Adipocyte (in vitro differentiated cells): Measurements from ENCODE around the gene LTB4R.
A peak's percentile ranks its signal among the peaks of the same experiment; 100 is the strongest.

ENCODE experiments used
- DNase-seq: peaks from one replicate; pipeline ENCODE4 v3.0.0-alpha.2; 2015; ENCODE audit warnings: low read depth
- H3K27me3 ChIP-seq: replicated peaks from 2 replicates; pipeline ENCODE4 v1.7.0; 2013; ENCODE audit warnings: mild to moderate bottlenecking, low read length, moderate library complexity; ENCODE audit not compliant: control insufficient read depth, insufficient read depth
- H3K36me3 ChIP-seq: 2 replicates; pipeline ENCODE4 v1.7.0; 2013; ENCODE audit warnings: low read length, mild to moderate bottlenecking, moderate library complexity; ENCODE audit not compliant: control insufficient read depth, insufficient read depth, severe bottlenecking
- H3K4me1 ChIP-seq: 2 replicates; pipeline ENCODE4 v1.7.0; 2013; ENCODE audit warnings: mild to moderate bottlenecking, low read length, moderate library complexity; ENCODE audit not compliant: control insufficient read depth, insufficient read depth
- H3K4me3 ChIP-seq: 2 replicates; pipeline ENCODE4 v1.7.0; 2013; ENCODE audit warnings: mild to moderate bottlenecking, low read length, moderate library complexity
- H3K9ac ChIP-seq: 2 replicates; pipeline ENCODE4 v1.7.0; 2013; ENCODE audit warnings: mild to moderate bottlenecking, low read length, moderate library complexity
- H3K9me3 ChIP-seq: 2 replicates; pipeline ENCODE4 v1.7.0; 2013; ENCODE audit warnings: mild to moderate bottlenecking, low read length, moderate library complexity; ENCODE audit not compliant: control insufficient read depth

The LTB4R gene, protein sequence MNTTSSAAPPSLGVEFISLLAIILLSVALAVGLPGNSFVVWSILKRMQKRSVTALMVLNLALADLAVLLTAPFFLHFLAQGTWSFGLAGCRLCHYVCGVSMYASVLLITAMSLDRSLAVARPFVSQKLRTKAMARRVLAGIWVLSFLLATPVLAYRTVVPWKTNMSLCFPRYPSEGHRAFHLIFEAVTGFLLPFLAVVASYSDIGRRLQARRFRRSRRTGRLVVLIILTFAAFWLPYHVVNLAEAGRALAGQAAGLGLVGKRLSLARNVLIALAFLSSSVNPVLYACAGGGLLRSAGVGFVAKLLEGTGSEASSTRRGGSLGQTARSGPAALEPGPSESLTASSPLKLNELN

DNA sequence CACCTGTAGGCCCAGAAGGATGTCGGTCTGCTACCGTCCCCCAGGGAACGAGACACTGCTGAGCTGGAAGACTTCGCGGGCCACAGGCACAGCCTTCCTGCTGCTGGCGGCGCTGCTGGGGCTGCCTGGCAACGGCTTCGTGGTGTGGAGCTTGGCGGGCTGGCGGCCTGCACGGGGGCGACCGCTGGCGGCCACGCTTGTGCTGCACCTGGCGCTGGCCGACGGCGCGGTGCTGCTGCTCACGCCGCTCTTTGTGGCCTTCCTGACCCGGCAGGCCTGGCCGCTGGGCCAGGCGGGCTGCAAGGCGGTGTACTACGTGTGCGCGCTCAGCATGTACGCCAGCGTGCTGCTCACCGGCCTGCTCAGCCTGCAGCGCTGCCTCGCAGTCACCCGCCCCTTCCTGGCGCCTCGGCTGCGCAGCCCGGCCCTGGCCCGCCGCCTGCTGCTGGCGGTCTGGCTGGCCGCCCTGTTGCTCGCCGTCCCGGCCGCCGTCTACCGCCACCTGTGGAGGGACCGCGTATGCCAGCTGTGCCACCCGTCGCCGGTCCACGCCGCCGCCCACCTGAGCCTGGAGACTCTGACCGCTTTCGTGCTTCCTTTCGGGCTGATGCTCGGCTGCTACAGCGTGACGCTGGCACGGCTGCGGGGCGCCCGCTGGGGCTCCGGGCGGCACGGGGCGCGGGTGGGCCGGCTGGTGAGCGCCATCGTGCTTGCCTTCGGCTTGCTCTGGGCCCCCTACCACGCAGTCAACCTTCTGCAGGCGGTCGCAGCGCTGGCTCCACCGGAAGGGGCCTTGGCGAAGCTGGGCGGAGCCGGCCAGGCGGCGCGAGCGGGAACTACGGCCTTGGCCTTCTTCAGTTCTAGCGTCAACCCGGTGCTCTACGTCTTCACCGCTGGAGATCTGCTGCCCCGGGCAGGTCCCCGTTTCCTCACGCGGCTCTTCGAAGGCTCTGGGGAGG, at the start of gene LTB4R:
Gene LTB4R, plus strand, starts transcription at position 857 of the 959 bp plus-strand sequence. CDS start 4,150 bp downstream, outside the sequence.
- DNase-seq: peak; percentile 55

DNA sequence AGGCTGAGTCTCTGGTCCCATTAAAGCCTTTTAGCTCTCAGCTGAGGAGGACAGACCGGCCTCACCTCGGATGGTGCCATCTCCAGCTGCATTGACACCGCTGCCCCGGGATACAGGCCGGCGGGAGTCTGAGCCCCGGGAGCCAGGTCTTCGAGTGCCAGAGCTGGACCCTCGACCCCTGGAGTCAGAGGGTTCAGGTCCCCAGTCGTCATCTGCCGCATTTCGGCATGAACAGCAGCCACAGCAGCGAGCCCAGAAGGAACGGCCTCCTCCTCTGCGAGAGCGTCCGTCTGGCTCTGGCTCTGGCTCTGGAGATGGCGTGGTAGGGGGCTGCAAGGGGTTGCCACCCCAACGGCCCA, 49.4 kb upstream of the LTB4R start:
- Histone ChIP-seq H3K4me1 (peaks cover 10% of the 10 kb centered on the region), H3K9ac (no peak overlapping the region), H3K36me3 (peaks cover 17% of the 10 kb centered on the region), H3K27me3 (no peaks in the 10 kb centered on the region), H3K4me3 (no peak overlapping the region), H3K9me3 (no peaks in the 10 kb centered on the region)
- no peak for DNase-seq

More for the DNA sequence above, at the start of gene LTB4R:
- H3K9ac ChIP-seq: peak within 1 kb of the TSS; percentile 61
- peak within 1 kb of the TSS; percentile 68 for H3K4me3 ChIP-seq
- H3K4me1 ChIP-seq: peaks cover 22% of the 10 kb centered on the region
- H3K27me3 ChIP-seq: peaks cover 5% of the 10 kb centered on the region
- H3K9me3 ChIP-seq: no peaks in the 10 kb centered on the region
- peaks cover 12% of the 10 kb centered on the region for H3K36me3 ChIP-seq

DNA sequence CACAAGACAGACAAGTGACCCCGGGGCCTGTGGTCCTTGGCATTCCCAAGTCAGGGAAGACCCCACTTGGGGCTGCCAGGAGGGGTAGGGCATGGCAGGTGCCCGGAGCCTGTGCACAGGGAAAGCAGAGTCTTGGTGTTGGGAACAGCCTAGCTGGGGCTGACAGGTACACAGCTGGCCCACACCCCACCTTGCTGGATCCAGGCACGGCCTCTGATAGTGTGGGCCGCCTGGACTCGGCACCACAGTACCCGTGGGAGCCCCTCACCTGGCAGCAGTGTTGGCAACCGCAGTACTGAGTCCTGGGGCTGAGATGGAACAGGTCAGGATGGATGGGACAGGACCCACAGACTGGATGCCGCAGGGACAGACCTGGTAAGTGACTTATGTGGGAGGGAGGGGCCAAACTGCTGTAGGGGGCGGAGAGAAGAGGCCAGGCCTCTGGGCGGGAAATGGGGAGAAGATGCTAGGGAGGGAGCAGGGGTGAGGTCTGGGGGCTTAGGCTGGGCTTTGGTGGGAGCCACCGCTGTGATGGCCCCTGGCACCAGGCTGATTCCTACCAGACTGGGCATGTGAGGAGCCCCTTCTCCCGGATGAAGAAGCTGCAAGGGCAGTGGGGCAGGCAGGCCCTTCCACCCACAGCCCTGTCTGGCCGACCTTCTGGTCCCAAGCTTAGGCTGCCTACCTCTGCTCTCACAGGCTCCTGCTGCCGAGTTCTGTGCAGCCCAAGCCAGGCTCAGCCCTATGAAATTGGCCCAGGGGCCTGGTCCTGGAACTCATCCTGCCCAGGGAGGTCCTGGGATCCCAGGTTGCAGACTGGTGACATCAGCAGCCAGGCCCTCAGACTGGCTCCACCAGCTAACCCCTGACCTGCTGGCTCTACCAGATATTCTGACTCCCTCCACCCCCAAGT, 48.2 kb upstream of the LTB4R start, which contains the start of gene TGM1:
Gene TGM1, minus strand, starts transcription at position 357 of the 913 bp plus-strand sequence. CDS start 825 bp downstream, outside the sequence.
- Histone ChIP-seq H3K4me1 (peaks cover 10% of the 10 kb centered on the region), H3K9ac (no peak within 1 kb of the TSS), H3K9me3 (no peaks in the 10 kb centered on the region), H3K27me3 (no peaks in the 10 kb centered on the region), H3K36me3 (peaks cover 28% of the 10 kb centered on the region), H3K4me3 (no peak within 1 kb of the TSS)
- no peak for DNase-seq

DNA sequence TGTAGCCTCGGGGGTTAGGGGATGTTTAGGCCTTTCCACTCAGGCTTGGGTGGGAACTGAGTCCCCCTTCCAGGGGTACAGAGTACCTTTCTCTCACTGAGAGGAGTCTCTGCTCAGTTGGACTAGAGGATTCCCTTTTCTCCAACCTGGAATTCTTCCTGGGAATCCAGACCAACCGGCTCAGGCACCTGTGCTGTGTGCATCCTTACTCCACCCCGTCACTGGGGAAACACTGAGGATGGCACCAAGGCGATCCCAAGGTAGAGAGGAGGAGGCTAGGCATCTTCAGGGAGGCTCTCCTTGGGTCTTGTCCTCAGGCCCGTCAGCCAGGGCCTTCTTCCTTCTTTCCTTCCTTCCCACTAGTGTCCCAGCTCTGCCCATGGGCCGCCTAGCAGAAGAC, 47.5 kb upstream of the LTB4R start:
- H3K9ac ChIP-seq: no peak overlapping the region
- no peak overlapping the region for H3K4me3 ChIP-seq
- no peaks in the 10 kb centered on the region for H3K9me3 ChIP-seq
- H3K27me3 ChIP-seq: no peaks in the 10 kb centered on the region
- no peak for DNase-seq
- H3K4me1 ChIP-seq: peaks cover 8% of the 10 kb centered on the region
- H3K36me3 ChIP-seq: peaks cover 34% of the 10 kb centered on the region

DNA sequence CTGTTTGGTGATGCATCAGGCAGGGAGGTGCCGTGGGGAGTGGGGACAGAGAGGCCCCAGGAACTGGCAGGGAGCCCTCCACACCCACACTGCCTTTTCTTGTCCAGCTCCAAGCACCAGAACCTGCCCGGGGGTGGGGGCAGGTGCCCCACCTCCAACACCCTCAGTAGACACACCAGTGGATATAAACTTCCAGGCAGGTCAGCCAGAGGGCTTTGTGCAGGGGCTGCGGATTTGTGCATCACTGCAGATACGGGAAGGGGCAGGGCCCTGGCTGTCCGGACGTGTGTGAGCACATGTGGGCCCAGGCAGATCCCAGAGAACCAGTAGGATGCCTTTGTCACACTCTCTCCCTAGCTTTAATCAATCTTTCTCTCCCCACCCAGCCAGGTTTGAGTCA, 47.0 kb upstream of the LTB4R start:
- DNase-seq: no peak
- Histone ChIP-seq H3K4me1 (peaks cover 3% of the 10 kb centered on the region), H3K9me3 (no peaks in the 10 kb centered on the region), H3K27me3 (no peaks in the 10 kb centered on the region), H3K9ac (no peak overlapping the region), H3K4me3 (no peak overlapping the region), H3K36me3 (peaks cover 38% of the 10 kb centered on the region)

DNA sequence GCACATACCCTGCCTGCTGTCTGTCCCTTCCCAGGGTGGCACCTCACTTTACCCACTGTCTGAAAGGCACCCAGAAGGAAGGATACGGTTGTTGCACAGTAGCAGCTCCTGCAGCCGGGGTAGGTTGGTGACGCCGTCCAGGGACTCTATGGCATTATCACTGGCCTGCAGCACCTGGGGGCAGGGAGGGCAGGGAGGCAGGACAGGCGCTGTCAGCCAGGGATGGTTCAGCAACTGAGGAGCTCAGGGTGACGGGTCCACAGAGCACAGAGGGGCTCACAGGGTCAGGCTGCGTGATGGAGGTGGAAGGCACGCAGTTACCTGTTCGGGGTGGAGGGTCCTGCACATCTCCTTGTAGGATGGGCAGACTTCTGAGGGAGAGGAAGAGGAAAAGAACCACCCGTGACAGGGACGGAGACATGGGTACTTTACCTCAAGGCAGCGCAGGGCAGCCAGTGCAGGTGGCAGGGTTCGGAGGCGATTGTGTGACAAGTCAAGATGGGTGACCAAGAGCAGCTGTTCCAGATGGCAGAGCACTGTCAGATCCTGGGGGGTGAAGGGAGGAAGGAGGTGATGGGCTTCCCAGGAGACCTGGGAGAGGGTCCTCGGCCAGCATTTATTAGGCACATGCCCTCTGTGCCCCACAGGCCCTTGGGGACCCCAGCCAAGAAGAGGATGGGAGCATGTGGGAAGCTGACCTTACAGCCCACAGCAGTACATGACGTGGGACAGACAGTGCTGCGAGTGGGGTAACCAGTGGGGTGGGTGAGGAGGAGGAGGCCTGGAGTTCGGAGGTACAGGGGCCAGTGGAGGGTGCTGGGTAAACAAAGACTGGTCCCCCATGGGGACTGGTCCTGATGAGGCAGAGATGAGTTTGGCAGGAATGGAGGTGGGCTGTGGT, 44.7 kb upstream of the LTB4R start:
- H3K9ac ChIP-seq: no peak overlapping the region
- no peaks in the 10 kb centered on the region for H3K9me3 ChIP-seq
- H3K4me3 ChIP-seq: no peak overlapping the region
- no peaks in the 10 kb centered on the region for H3K27me3 ChIP-seq
- peaks cover 44% of the 10 kb centered on the region for H3K36me3 ChIP-seq
- H3K4me1 ChIP-seq: peaks cover 5% of the 10 kb centered on the region
- no peak for DNase-seq

DNA sequence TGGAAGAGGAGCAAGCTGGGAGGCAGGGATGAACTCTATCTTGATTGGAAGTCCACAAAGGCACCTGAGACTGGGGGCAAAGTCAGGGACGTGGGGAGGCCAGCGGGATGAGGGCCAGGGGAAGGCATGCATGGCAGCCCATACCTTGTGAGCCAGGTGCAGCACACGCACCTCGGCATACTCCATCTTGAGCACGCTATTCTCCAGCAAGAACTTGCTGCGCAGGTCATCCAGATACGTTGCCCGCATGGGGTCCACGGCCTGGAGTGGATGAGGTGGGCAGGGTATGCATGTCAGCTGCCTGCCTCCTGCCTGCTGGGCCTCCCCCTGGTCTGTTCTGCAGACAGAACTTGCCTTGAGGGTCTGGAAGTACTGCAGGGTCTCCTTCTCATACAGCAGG, 43.8 kb upstream of the LTB4R start:
- peaks cover 10% of the 10 kb centered on the region for H3K4me1 ChIP-seq
- DNase-seq: no peak
- H3K36me3 ChIP-seq: peaks cover 44% of the 10 kb centered on the region
- H3K9me3 ChIP-seq: no peaks in the 10 kb centered on the region
- no peak overlapping the region for H3K9ac ChIP-seq
- H3K27me3 ChIP-seq: no peaks in the 10 kb centered on the region
- no peak overlapping the region for H3K4me3 ChIP-seq

DNA sequence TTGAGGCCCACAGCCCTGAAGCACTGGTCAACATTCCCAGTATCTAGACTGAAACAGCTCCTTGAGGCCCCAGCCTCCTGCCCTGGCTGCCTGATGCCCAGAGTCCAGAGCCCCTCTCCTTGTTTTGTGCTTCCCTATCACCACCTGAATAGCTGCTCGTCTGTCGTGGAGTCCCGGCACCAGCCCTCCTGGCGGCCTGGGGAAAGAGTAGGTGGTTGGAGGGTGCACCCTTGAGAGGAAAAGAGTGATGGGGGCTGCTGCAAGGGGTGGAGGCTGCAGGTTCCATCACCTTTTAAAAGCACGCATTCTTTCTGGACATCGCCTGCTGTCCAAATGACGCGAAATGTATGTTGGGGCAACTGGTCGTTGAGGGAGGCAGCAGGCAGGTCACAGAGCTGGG, 43.1 kb upstream of the LTB4R start:
- Histone ChIP-seq H3K4me3 (no peak overlapping the region), H3K9me3 (no peaks in the 10 kb centered on the region), H3K4me1 (peaks cover 10% of the 10 kb centered on the region), H3K9ac (no peak overlapping the region), H3K36me3 (peaks cover 44% of the 10 kb centered on the region), H3K27me3 (no peaks in the 10 kb centered on the region)
- no peak for DNase-seq

DNA sequence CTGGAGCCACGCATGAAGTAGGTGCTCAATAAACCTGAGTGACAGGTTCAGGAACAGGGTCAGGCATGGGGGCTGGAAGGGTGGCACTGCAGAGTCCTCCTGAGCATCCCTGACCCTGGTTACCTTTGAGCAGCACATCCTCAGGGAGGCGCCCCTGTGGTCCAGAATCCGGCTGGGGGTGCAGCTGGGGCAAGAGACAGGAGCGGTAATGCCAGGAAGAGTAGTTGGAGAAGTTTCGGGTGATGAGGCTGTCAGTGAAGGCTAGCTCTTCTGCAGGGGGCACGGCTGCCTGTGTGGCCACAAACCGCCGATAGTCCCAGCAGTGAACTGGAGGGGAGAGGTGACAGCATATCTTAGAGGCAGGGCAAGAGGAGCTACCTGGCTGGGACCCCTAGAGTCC, 41.9 kb upstream of the LTB4R start:
- no peaks in the 10 kb centered on the region for H3K9me3 ChIP-seq
- H3K36me3 ChIP-seq: peaks cover 44% of the 10 kb centered on the region
- no peak for DNase-seq
- no peaks in the 10 kb centered on the region for H3K27me3 ChIP-seq
- no peak overlapping the region for H3K4me3 ChIP-seq
- no peak overlapping the region for H3K9ac ChIP-seq
- peaks cover 21% of the 10 kb centered on the region for H3K4me1 ChIP-seq

DNA sequence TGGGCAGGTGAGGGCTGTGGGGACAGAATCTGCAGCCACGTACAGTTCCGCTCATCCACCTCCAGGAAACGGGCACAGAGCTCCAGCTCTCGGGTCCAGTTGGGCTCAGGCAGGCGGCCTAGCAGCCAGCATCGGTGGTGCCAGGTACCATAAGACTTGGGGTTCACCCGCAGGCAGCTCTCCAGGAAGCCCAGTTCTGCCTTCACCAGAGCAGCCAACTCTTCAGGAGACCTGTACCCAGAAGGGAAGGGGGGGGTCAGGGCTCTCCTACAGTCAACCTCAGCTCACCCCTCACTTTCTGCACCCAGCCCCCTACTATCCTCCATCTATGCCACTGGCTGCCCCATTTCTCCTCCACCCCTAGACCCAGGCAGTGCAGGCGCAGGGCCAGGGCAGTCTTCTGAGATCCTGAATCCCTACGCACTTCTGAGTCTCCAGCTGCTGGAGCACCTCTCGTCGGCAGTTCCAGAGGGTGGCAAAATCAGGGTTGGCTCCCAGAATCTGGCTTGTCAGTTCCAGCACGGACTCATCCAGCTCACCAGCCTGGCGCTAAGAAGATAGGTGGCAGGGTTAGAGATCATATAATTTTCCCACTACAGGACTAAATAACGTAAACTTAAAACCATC, 41.3 kb upstream of the LTB4R start:
- Histone ChIP-seq H3K27me3 (no peaks in the 10 kb centered on the region), H3K4me3 (no peak overlapping the region), H3K9ac (no peak overlapping the region), H3K36me3 (peaks cover 44% of the 10 kb centered on the region), H3K4me1 (peaks cover 22% of the 10 kb centered on the region), H3K9me3 (no peaks in the 10 kb centered on the region)
- no peak for DNase-seq
